Heart left ventricle (tissue), 13 donors: ENCODE results near the gene KCNJ13.

ENCODE experiments used
- CTCF ChIP-seq, 12 donors: fragments of 200-600 bp; sonication (generic) in 4 of 12; IDR thresholded peaks; one replicate each; pipeline versions ENCODE4 v1.5.0 to v1.8.0; 2018 to 2022; ENCODE audit warnings: antibody characterized with exemption in 12 of 12, mild to moderate bottlenecking in 5 of 12
- POLR2A ChIP-seq, 2 donors: fragments of 450-650 bp; IDR thresholded peaks; one replicate each; pipeline ENCODE4 v1.6.1; 2017; ENCODE audit warnings: antibody characterized with exemption in 2 of 2, mild to moderate bottlenecking in 2 of 2, moderate library complexity in 2 of 2
- donor health status: ischemic (EF 13 %, LVEDD 7.1; RV severe dilation, severe dysfunction).
- donor health status: DM: no; HTN: yes; CAD: no.
- donor health status: DM: no; HTN: no; CAD: no.
- donor health status: ischemic (EF 25% LVEDD 6.9; RV normal size, moderate dysfunction).
- donor health status: ischemic (EF 25% LVEDD 5.7; RV mildly dilated, moderate dysfunction).
- donor health status: ischemic (EF 35%, LVEDD 5.7; RV mildly dilated, moderate dysfunction).
- donor health status: nonischemic (EF 11% LVEDD 7.7; RV severe dilation, severe dysfunction).
- donor health status: DM: yes; HTN: yes; CAD: no.
- donor health status: PGD.
- donor health status: ischemic (EF 29% LVEDD 5.4; RV normal size, mild dysfunction).
- donor health status: nonischemic (EF 23%, LVEDD 6.1; RV moderate dilation, normal function).

GRCh38 chr2:232810444-232810843 is 34.1 kb upstream of the KCNJ13 start:
- no peak for TF ChIP-seq POLR2A (IDR thresholded peaks at IDR 0.05)
- no peak for TF ChIP-seq CTCF (IDR thresholded peaks at IDR 0.05)
